A549 (cell line): ENCODE data around the gene RERE. TPM values are rescaled to one million over a fixed set of nuclear protein-coding genes. Genes with fewer than 3 reads are reported as not detected.
A peak's percentile ranks its signal among the peaks of the same experiment; 100 is the strongest.

ENCODE experiments used
- ATAC-seq, 2 experiments: fragments of 200-7000 bp in 1 of 2; fragments of >200 bp in 1 of 2; cut with Nextera tagmentation in 1 of 2; cut with Tn5 transposase in 1 of 2; 3 replicates each; pipeline versions ENCODE4 v1.8.0 to v1.9.1; 2018 to 2020; ENCODE audit warnings: mild to moderate bottlenecking in 1 of 2, moderate library complexity in 1 of 2
- CTCF ChIA-PET: fragments of 300-600 bp; sonication (Branson Sonifier 250); formaldehyde crosslinking; extraction: SDS; loops from one replicate; lab custom pipeline; 2021; ENCODE audit warnings: antibody characterized with exemption, inconsistent platforms; lab: Yijun Ruan, JAX
- POLR2A ChIA-PET: fragments of 350-600 bp; formaldehyde crosslinking; extraction: SDS; loops from one replicate; lab custom pipeline; 2021; ENCODE audit warnings: antibody characterized with exemption, inconsistent platforms; lab: Yijun Ruan, JAX
- DNase-seq, 2 experiments: peaks; one replicate each; pipeline versions ENCODE4 v3.0.0 to v3.0.0-alpha.2; 2011 to 2016; ENCODE audit warnings: low read depth in 1 of 2, low spot score in 1 of 2
- FAIRE-seq: peaks from 2 replicates; lab custom pipeline; 2011; peaks lifted over from hg19 to GRCh38; lab: Jason Lieb, UNC
- H3K27ac ChIP-seq, 2 experiments: fragments of >200 bp; sonication (Bioruptor Twin); formaldehyde crosslinking; 3 replicates each; pipeline ENCODE4 v1.5.1; 2016 to 2017
- H3K4me1 ChIP-seq: fragments of >200 bp; sonication (Bioruptor Twin); formaldehyde crosslinking; 3 replicates; pipeline ENCODE4 v1.6.1; 2016
- H3K4me2 ChIP-seq: fragments of >200 bp; sonication (Bioruptor Twin); formaldehyde crosslinking; 3 replicates; pipeline ENCODE4 v1.6.1; 2016
- H3K4me3 ChIP-seq: fragments of >200 bp; sonication (Bioruptor Twin); formaldehyde crosslinking; 3 replicates; pipeline ENCODE4 v1.5.1; 2016
- H3K9me3 ChIP-seq: fragments of >200 bp; sonication (Bioruptor Twin); formaldehyde crosslinking; 3 replicates; pipeline ENCODE4 v1.6.1; 2016
- BCL3 ChIP-seq: fragments of >200 bp; sonication (Bioruptor Twin); formaldehyde crosslinking; IDR thresholded peaks from 3 replicates; pipeline ENCODE4 v1.6.1; 2016
- CBX8 ChIP-seq: fragments of 200-600 bp; sonication (generic); IDR thresholded peaks from 2 replicates; pipeline ENCODE4 v1.6.1; 2016
- CHD2 ChIP-seq: fragments of 150-350 bp; IDR thresholded peaks from 2 replicates; pipeline ENCODE4 v1.6.1; 2014; ENCODE audit warnings: low read length; ENCODE audit not compliant: partially characterized antibody
- CHD4 ChIP-seq: fragments of 200-600 bp; sonication (generic); IDR thresholded peaks from 2 replicates; pipeline ENCODE4 v1.6.1; 2016; ENCODE audit warnings: antibody characterized with exemption, mild to moderate bottlenecking, borderline replicate concordance
- ESRRA ChIP-seq: fragments of 150-350 bp; IDR thresholded peaks from 2 replicates; pipeline ENCODE4 v1.6.1; 2014; ENCODE audit warnings: mild to moderate bottlenecking, low read length, borderline replicate concordance
- HOXB13 ChIP-seq: fragments of 250-450 bp; sonication (Bioruptor Pico); IDR thresholded peaks from 2 replicates; pipeline ENCODE4 v1.5.0; 2020; ENCODE audit warnings: low read depth, mild to moderate bottlenecking, moderate library complexity
- JUN ChIP-seq, 2 experiments: fragments of >200 bp; sonication (Bioruptor Twin); formaldehyde crosslinking; IDR thresholded peaks; 2 replicates in 1 of 2; 3 replicates in 1 of 2; pipeline ENCODE4 v1.6.1; 2016 to 2017
- MAX ChIP-seq: IDR thresholded peaks from 2 replicates; pipeline ENCODE4 v1.6.1; 2012
- MYC ChIP-seq: IDR thresholded peaks from 2 replicates; pipeline ENCODE4 v1.6.1; 2012; ENCODE audit warnings: mild to moderate bottlenecking, inconsistent platforms, low read length, improper control_type of control experiment, borderline replicate concordance
- NPAS2 ChIP-seq: fragments of 250-450 bp; sonication (Bioruptor Pico); IDR thresholded peaks from 2 replicates; pipeline ENCODE4 v1.8.0; 2022; ENCODE audit warnings: mild to moderate bottlenecking, moderate library complexity, borderline replicate concordance
- RFX5 ChIP-seq: fragments of 450-650 bp; IDR thresholded peaks from 2 replicates; pipeline ENCODE4 v1.7.1; 2014; ENCODE audit warnings: antibody characterized with exemption, mild to moderate bottlenecking, moderate library complexity
- RNF2 ChIP-seq: fragments of 200-600 bp; sonication (generic); IDR thresholded peaks from 2 replicates; pipeline ENCODE4 v1.6.1; 2016; ENCODE audit warnings: low read depth, mild to moderate bottlenecking, antibody characterized with exemption, moderate library complexity, borderline replicate concordance
- SMC3 ChIP-seq: fragments of >200 bp; sonication (Bioruptor Twin); formaldehyde crosslinking; IDR thresholded peaks from 3 replicates; pipeline ENCODE4 v1.6.1; 2018; ENCODE audit warnings: inconsistent platforms
- TFCP2L1 ChIP-seq: fragments of 250-450 bp; sonication (Bioruptor Pico); IDR thresholded peaks from 2 replicates; pipeline ENCODE4 v1.5.0; 2021; ENCODE audit warnings: mild to moderate bottlenecking
- USF2 ChIP-seq: fragments of 450-650 bp; IDR thresholded peaks from 2 replicates; pipeline ENCODE4 v1.6.1; 2014; ENCODE audit warnings: antibody characterized with exemption
- ZNF302 ChIP-seq: fragments of 250-450 bp; sonication (Bioruptor Pico); IDR thresholded peaks from 2 replicates; pipeline ENCODE4 v1.9.0; 2021; ENCODE audit warnings: inconsistent platforms, mild to moderate bottlenecking, moderate library complexity
- WGBS: methylation state at CpG from one replicate; pipeline ENCODE4 v1.1.6; 2017; ENCODE audit errors: missing lambda C conversion rate; 5-methylcytosine and 5-hydroxymethylcytosine counted together
- polyA plus RNA-seq, 4 experiments: library from polyadenylated mRNA; depleted of rRNA in 3 of 4; stranded (reverse); fragments of >200 nt; fragmentation: RNase III in 1 of 4; extraction: RNeasy Plus Mini Kit Qiagen cat#74134 plus additional on column Dnase treatment in 1 of 4; gene quantifications; 2 replicates in 3 of 4; 3 replicates in 1 of 4; pipeline ENCODE4 v1.2.3, GENCODE V29; 2011 to 2017
- TF ChIP-seq, protein P1 (sequence below): fragments of >200 bp; sonication (Bioruptor Twin); formaldehyde crosslinking; IDR thresholded peaks from 2 replicates; pipeline ENCODE4 v1.6.1; 2016
- TF ChIP-seq, protein P2 (sequence below): IDR thresholded peaks from 2 replicates; pipeline ENCODE4 v1.6.1; 2012; ENCODE audit warnings: low read depth, borderline replicate concordance
- TF ChIP-seq, protein P3 (sequence below): fragments of 200-600 bp; sonication (generic); IDR thresholded peaks from 2 replicates; pipeline ENCODE4 v1.6.1; 2016; ENCODE audit warnings: antibody characterized with exemption, mild to moderate bottlenecking, moderate library complexity

Gene RERE
- polyA plus RNA-seq, 2 of the 4 experiments (the other 2 are of a cell fraction), result 12.6 to 28.6 TPM

- Histone ChIP-seq H3K4me2 (0 out of 3 replicates have a peak overlapping the region, but pooled peaks have one; percentile 6), H3K4me3 (no peak overlapping the region), H3K9me3 (no peaks in the 10 kb centered on the region), H3K4me1 (peaks cover 12% of the 10 kb centered on the region), H3K27ac (no peak overlapping the region; a peak in 1 of 6 replicates)
- TF ChIP-seq, protein P1, sequence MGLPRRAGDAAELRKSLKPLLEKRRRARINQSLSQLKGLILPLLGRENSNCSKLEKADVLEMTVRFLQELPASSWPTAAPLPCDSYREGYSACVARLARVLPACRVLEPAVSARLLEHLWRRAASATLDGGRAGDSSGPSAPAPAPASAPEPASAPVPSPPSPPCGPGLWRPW, result no peak
- no peak for TF ChIP-seq RFX5
- TF ChIP-seq CHD2, result no peak
- peak in 1 of 2 experiments; percentile 51; a peak in 2 of 6 replicates for ATAC-seq
- no peak for DNase-seq
- FAIRE-seq, result no peak
- POLR2A ChIA-PET, result no interaction called here
- WGBS, result 50% methylated on average over 4 of the region's 4 CpGs
- CTCF ChIA-PET, result no interaction called here
Observed at GRCh38 chr1:8456308-8456912, 361.0 kb downstream of the RERE start.

DNA sequence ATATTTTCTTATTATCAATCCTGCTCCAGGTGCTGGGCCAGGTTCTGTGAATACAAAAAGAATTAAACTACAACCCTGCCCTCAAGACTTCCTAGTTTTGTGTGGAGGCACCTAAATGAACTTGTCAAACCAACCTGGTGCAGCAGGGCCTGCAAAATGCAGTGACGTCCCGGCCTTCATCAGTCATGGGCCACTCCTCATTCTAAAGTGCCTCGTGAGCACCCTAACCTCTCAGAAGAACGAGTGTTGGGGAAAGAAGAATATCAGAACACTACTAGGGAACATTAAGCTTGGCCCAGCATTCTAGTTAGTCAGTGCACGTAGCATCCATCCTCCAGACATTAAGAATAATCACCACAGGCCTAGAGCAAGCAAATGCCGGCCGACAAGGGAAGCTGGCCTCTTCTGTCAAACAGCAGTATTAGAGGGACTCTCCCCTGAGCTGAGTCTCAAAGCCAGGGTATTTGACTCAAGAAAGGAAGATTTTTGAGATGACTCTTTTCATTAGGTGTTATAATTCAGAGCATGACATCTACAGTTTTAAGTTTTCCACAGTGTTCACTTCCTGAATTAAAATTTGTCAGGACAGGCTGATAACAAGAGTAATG is 361.6 kb downstream of the RERE start:
- Histone ChIP-seq H3K4me3 (no peak overlapping the region), H3K4me1 (peaks cover 12% of the 10 kb centered on the region), H3K4me2 (no peak overlapping the region), H3K27ac (no peak overlapping the region), H3K9me3 (no peaks in the 10 kb centered on the region)
- ChIA-PET CTCF (no interaction called here), POLR2A (no interaction called here)
- FAIRE-seq (no peak), ATAC-seq (no peak), DNase-seq (no peak)
- TF ChIP-seq CBX8, result no peak
- no peak for TF ChIP-seq USF2
- TF ChIP-seq, protein P2, sequence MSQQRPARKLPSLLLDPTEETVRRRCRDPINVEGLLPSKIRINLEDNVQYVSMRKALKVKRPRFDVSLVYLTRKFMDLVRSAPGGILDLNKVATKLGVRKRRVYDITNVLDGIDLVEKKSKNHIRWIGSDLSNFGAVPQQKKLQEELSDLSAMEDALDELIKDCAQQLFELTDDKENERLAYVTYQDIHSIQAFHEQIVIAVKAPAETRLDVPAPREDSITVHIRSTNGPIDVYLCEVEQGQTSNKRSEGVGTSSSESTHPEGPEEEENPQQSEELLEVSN, result no peak
- TF ChIP-seq SMC3, result no peak
- no peak for TF ChIP-seq ZNF302 (CRISPR knock-in tag)
- TF ChIP-seq CHD4, result no peak
- no peak for TF ChIP-seq NPAS2 (CRISPR knock-in tag)
- no peak for TF ChIP-seq ESRRA
- TF ChIP-seq TFCP2L1 (CRISPR knock-in tag), result no peak
- no peak for TF ChIP-seq MYC
- no peak for TF ChIP-seq MAX
- TF ChIP-seq JUN (IDR thresholded peaks at IDR 0.05), result no peak
- no peak for TF ChIP-seq HOXB13 (CRISPR knock-in tag)
- TF ChIP-seq, protein P3, sequence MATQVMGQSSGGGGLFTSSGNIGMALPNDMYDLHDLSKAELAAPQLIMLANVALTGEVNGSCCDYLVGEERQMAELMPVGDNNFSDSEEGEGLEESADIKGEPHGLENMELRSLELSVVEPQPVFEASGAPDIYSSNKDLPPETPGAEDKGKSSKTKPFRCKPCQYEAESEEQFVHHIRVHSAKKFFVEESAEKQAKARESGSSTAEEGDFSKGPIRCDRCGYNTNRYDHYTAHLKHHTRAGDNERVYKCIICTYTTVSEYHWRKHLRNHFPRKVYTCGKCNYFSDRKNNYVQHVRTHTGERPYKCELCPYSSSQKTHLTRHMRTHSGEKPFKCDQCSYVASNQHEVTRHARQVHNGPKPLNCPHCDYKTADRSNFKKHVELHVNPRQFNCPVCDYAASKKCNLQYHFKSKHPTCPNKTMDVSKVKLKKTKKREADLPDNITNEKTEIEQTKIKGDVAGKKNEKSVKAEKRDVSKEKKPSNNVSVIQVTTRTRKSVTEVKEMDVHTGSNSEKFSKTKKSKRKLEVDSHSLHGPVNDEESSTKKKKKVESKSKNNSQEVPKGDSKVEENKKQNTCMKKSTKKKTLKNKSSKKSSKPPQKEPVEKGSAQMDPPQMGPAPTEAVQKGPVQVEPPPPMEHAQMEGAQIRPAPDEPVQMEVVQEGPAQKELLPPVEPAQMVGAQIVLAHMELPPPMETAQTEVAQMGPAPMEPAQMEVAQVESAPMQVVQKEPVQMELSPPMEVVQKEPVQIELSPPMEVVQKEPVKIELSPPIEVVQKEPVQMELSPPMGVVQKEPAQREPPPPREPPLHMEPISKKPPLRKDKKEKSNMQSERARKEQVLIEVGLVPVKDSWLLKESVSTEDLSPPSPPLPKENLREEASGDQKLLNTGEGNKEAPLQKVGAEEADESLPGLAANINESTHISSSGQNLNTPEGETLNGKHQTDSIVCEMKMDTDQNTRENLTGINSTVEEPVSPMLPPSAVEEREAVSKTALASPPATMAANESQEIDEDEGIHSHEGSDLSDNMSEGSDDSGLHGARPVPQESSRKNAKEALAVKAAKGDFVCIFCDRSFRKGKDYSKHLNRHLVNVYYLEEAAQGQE, result no peak
- no peak for TF ChIP-seq BCL3
- no peak for TF ChIP-seq RNF2
- over 99% methylated on average over 7 of the region's 7 CpGs for WGBS
